Thyroid gland (tissue), 4 donors: ENCODE data around the gene PPIH.

Experiments
- CTCF ChIP-seq, 6 experiments: fragments of 200-600 bp in 3 of 6; fragments of 450-650 bp in 3 of 6; sonication (generic) in 3 of 6; IDR thresholded peaks; one replicate each; pipeline ENCODE4 v1.5.1; 2016 to 2019; ENCODE audit warnings: antibody characterized with exemption in 6 of 6, mild to moderate bottlenecking in 2 of 6, inconsistent platforms in 1 of 6, moderate library complexity in 1 of 6
- POLR2A ChIP-seq, 2 donors: fragments of 450-650 bp; IDR thresholded peaks; one replicate each; pipeline ENCODE4 v1.6.1; 2017; ENCODE audit warnings: antibody characterized with exemption in 2 of 2, mild to moderate bottlenecking in 2 of 2, moderate library complexity in 1 of 2

GRCh38 chr1:42692461-42692860, 34.2 kb downstream of the PPIH start:
- no peak for TF ChIP-seq CTCF (IDR thresholded peaks at IDR 0.05)
- TF ChIP-seq POLR2A (IDR thresholded peaks at IDR 0.05), result no peak
